Daoy (cell line): Measurements from ENCODE around the gene CPTP. TPM values are rescaled to one million over a fixed set of nuclear protein-coding genes. Genes with fewer than 3 reads are reported as not detected.
A peak's percentile ranks its signal among the peaks of the same experiment; 100 is the strongest.
"Not testable (repeated sequence)": the region's sequence is repeated elsewhere in the genome, so short reads cannot be mapped to it uniquely, and the experiment has no call there.

Source experiments
- DNase-seq: peaks from one replicate; pipeline ENCODE4 v3.0.0-alpha.2; 2015; ENCODE audit warnings: low read depth
- total RNA-seq: library from RNA; depleted of rRNA; stranded (reverse); fragments of >200 nt; shearing (Covaris generic); gene quantifications from 2 replicates; pipeline ENCODE4 v1.2.3, GENCODE V29; 2014

Gene CPTP
- total RNA-seq, 1 experiment from 2014 or later = 12.9 TPM

- DNase-seq = no peak
These were observed 17.8 kb upstream of the CPTP start for GRCh38 chr1:1306661-1307260.

GRCh38 chr1:1307261-1307922 lies 17.2 kb upstream of the CPTP start:
- DNase-seq = no peak

- peak; percentile 95 for DNase-seq
These were observed 16.5 kb upstream of the CPTP start, which contains the start of the genes ACAP3 and PUSL1 for GRCh38 chr1:1307923-1308755. ACAP3 (minus strand) TSS chr1:1307930; CDS start chr1:1307815, 115 bp downstream. PUSL1 (plus strand) TSS chr1:1308597; CDS start chr1:1308644, 47 bp downstream.

GRCh38 chr1:1308756-1309250 lies 15.8 kb upstream of the CPTP start:
- DNase-seq = no peak

GRCh38 chr1:1309251-1310108 lies 15.1 kb upstream of the CPTP start:
- DNase-seq = peak; percentile 48

- DNase-seq = no peak
These were observed 14.6 kb upstream of the CPTP start for GRCh38 chr1:1310109-1310385.

GRCh38 chr1:1310476-1311053 lies 14.0 kb upstream of the CPTP start:
- no peak for DNase-seq

GRCh38 chr1:1311107-1312104 lies 13.2 kb upstream of the CPTP start:
- no peak for DNase-seq

GRCh38 chr1:1312450-1313314 lies 11.9 kb upstream of the CPTP start:
- DNase-seq = no peak

GRCh38 chr1:1313500-1314236 lies 10.9 kb upstream of the CPTP start:
- DNase-seq = no peak

GRCh38 chr1:1314237-1314586 lies 10.4 kb upstream of the CPTP start:
- no peak for DNase-seq

GRCh38 chr1:1314678-1315335 lies 9.8 kb upstream of the CPTP start:
- no peak for DNase-seq

GRCh38 chr1:1315435-1315954 lies 9.1 kb upstream of the CPTP start:
- DNase-seq = no peak

GRCh38 chr1:1316199-1316598 lies 8.4 kb upstream of the CPTP start:
- not testable (repeated sequence) for DNase-seq

- DNase-seq = no peak
These were observed 7.2 kb upstream of the CPTP start for GRCh38 chr1:1317420-1317819.

GRCh38 chr1:1318131-1318652 lies 6.4 kb upstream of the CPTP start:
- DNase-seq = peak; percentile 95
